ENCODE data around the gene BLOC1S1.
"Not testable (repeated sequence)": the region's sequence is repeated elsewhere in the genome, so short reads cannot be mapped to it uniquely, and the experiment has no call there.

BLOC1S1 gene

DNA sequence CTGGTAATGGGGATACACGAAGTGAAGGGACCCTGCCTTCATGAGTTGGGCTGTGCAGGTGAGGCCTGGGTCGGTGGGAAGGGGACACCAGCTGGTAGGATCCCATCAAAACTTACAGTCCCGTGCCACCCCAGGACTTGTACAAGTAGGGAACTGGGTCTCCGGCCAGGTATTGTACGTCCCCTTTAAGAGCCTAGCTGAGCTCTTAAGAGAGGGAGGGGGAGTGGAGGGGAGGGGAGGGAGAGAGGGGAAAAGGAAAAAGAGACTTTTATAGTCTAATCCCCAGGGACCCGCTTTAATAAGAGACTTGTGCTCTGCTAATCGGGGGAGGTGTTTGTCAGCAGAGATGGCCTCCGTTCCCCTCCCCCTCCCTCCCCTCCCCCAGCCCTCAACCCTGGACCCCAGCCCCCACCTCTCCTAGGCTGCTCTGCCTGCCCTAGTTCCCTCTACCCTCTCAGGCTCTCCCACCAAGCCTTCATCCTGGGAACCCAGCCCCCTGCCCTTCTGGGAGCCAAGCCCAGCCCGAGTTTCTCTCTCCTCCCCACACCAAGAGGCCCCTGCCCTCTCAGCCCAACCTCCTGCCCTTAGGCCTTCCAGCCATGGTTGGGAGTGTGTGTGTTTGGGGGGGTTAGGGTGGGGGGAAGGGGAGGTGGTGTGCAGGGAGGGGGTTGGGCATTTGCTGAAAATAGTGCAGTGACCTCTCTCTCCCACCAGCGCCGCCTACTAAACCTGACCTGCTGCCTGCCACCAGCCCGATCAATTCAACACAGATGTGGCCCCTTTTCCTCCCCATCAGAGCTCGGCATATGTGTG lies 29.7 kb downstream of the BLOC1S1 start:
- H3K4me3 ChIP-seq (ENCODE audit: low read depth, low read length) = peak overlapping the region; percentile 11
- TF ChIP-seq, protein P1, sequence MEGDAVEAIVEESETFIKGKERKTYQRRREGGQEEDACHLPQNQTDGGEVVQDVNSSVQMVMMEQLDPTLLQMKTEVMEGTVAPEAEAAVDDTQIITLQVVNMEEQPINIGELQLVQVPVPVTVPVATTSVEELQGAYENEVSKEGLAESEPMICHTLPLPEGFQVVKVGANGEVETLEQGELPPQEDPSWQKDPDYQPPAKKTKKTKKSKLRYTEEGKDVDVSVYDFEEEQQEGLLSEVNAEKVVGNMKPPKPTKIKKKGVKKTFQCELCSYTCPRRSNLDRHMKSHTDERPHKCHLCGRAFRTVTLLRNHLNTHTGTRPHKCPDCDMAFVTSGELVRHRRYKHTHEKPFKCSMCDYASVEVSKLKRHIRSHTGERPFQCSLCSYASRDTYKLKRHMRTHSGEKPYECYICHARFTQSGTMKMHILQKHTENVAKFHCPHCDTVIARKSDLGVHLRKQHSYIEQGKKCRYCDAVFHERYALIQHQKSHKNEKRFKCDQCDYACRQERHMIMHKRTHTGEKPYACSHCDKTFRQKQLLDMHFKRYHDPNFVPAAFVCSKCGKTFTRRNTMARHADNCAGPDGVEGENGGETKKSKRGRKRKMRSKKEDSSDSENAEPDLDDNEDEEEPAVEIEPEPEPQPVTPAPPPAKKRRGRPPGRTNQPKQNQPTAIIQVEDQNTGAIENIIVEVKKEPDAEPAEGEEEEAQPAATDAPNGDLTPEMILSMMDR (conservative IDR thresholded peaks at IDR 0.05; ENCODE audit: low read depth, low read length) = no peak
- DNase-seq (ENCODE audit: low read depth) = peak; percentile 38

DNA sequence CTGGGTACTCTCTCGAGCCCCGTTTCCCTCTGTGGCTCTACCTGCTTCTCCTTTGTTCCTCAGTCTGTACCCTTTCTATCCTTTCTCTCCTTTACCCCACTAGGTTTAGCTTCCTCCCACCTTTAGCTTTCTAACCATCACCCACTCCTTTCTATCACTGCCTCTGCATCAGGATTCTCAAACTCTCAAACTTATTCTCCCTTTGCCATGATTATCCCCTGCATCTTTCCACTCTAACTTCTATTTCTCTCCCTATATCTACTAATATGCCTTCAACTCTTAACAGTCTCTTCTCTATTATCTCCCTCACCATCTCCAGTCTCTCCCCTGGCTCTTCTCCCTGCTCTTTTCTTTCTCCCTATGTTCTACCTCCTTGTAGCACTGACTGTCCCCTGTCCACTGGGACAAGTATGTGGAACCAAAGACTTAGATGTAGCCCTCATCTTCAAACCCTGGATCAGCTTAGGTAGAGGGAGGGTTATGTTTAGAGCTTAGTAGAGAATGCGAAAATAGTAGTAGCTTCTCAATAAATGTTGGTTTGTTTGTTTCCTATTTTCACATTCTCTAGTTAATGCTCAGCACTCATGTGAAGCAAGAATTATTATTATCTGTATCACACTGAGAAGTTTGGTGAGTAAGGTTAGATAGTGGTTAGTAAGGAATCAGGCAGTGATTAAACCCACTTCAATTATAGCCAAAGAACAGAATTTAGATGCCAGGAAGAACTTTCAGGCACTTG lies 30.5 kb downstream of the BLOC1S1 start:
- TF ChIP-seq, protein P1 (conservative IDR thresholded peaks at IDR 0.05; ENCODE audit: low read depth, low read length) = no peak
- no peak for DNase-seq (ENCODE audit: low read depth)
- H3K4me3 ChIP-seq (ENCODE audit: low read depth, low read length) = no peak overlapping the region

DNA sequence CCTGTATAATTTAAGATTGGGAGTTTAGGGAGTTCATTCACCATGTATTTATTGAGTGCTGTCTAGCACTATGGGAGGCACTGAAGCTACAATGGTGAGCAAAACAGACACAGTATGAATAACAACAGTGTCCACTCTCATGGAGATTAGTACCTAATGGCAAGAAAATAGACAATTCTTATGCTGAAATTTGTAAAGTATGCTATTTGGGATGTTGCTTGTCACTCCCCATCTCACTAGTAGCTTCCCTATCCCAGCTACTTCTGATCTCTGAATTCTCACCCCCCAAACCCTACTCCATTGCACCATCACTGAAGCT lies 31.0 kb downstream of the BLOC1S1 start:
- DNase-seq (ENCODE audit: low read depth) = no peak
- H3K4me3 ChIP-seq (ENCODE audit: low read depth, low read length) = no peak overlapping the region
- TF ChIP-seq, protein P1 (conservative IDR thresholded peaks at IDR 0.05; ENCODE audit: low read depth, low read length) = no peak

DNA sequence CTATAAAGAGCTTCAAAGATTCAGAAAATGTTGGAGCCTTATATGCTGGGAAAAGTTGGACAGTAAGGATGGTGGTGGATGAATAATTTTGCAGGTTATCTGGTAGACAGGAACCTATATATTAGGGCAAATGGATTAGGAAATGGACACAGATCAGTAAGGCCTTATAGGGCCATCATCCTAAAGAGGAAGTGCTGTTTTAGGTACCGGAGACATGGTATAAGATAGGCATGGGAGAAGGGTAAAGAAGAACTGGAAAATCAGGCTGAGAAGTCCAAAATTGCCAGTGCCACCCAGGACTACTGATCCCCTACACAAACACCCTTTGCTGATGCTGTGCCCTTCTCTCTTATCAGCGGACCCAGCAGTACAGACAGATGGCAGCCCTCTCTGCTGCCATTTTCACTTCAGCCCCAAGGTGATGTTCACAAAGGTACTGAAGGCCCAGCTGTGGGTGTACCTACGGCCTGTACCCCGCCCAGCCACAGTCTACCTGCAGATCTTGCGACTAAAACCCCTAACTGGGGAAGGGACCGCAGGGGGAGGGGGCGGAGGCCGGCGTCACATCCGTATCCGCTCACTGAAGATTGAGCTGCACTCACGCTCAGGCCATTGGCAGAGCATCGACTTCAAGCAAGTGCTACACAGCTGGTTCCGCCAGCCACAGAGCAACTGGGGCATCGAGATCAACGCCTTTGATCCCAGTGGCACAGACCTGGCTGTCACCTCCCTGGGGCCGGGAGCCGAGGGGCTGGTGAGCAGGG lies 32.6 kb downstream of the BLOC1S1 start:
- TF ChIP-seq, protein P1 (conservative IDR thresholded peaks at IDR 0.05; ENCODE audit: low read depth, low read length) = no peak
- DNase-seq (ENCODE audit: low read depth) = no peak
- H3K4me3 ChIP-seq (ENCODE audit: low read depth, low read length) = no peak overlapping the region

DNA sequence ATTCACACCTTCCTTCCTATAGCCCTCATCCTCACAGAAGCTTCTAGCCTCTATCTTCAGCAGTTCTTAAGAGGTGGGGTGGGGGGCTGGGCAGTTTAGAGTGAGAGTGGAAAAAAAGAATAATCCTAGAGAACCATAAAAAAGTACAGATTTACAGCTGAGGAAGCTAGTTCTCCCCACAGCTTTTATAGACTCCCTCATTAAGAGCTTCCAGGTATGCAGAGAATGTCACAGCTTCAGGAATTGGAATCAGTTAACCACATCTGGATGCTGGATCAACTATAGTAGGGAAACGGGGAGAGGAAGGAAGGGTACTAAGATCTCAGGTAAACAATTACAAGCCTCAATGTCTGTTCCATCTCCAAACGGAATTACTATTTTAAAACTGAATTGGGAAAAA lies 39.4 kb downstream of the BLOC1S1 start:
- TF ChIP-seq, protein P1 (conservative IDR thresholded peaks at IDR 0.05; ENCODE audit: low read depth, low read length) = no peak
- DNase-seq (ENCODE audit: low read depth) = no peak

DNA sequence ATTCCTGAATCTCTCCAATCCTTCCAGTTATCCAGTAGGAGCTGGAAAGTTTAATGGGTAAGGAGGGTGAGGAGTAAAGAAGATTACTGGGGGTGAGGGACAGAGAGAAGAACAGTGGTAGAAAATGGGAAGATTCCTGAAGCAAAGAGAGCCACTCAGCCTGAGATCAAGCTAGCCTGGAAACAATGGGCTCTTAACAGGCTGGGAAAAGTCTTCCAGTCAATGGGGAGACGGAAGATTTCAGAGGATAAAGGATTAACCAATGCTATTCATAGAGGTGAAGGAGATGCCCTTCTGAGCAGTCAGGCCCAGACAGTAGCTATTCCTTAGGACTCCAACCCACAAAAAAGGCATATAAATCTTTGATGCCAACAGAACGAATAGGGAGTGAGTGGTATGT lies 41.9 kb downstream of the BLOC1S1 start:
- TF ChIP-seq, protein P1 (conservative IDR thresholded peaks at IDR 0.05; ENCODE audit: low read depth, low read length) = no peak
- H3K4me3 ChIP-seq (ENCODE audit: low read depth, low read length) = no peak overlapping the region
- DNase-seq (ENCODE audit: low read depth) = no peak

More for the DNA sequence above, 39.4 kb downstream of the BLOC1S1 start:
- H3K4me3 ChIP-seq (ENCODE audit: low read depth, low read length) = no peak overlapping the region

DNA sequence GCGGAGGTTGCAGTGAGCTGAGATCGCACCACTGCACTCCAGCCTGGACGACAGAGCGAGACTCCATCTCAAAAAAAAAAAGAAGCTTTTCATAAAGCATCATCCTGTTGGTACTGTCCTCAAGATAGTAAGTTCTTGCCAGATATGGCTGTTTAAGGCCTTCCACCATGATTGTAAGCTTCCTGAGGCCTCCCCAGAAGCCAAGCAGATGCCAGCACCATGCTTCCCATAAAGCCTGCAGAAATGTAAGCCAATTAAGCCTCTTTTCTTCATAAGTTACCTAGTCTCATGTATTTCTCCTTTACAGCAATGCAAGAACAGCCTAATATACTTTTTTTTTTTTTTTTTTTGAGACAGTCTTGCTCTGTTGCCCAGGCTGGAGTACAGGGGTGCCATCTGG lies 42.7 kb downstream of the BLOC1S1 start:
- not testable (repeated sequence) for H3K4me3 ChIP-seq (ENCODE audit: low read depth, low read length); DNase-seq (ENCODE audit: low read depth)

Data from choroid plexus epithelial cell (primary cell).